CD1c-positive myeloid dendritic cell (primary cell): ENCODE results near the gene GLP2R.
A peak's percentile ranks its signal among the peaks of the same experiment; 100 is the strongest.

ENCODE experiments used
- DNase-seq: peaks from one replicate; pipeline ENCODE4 v3.0.0-alpha.2; 2016; ENCODE audit errors: extremely low spot score

GLP2R gene

DNA sequence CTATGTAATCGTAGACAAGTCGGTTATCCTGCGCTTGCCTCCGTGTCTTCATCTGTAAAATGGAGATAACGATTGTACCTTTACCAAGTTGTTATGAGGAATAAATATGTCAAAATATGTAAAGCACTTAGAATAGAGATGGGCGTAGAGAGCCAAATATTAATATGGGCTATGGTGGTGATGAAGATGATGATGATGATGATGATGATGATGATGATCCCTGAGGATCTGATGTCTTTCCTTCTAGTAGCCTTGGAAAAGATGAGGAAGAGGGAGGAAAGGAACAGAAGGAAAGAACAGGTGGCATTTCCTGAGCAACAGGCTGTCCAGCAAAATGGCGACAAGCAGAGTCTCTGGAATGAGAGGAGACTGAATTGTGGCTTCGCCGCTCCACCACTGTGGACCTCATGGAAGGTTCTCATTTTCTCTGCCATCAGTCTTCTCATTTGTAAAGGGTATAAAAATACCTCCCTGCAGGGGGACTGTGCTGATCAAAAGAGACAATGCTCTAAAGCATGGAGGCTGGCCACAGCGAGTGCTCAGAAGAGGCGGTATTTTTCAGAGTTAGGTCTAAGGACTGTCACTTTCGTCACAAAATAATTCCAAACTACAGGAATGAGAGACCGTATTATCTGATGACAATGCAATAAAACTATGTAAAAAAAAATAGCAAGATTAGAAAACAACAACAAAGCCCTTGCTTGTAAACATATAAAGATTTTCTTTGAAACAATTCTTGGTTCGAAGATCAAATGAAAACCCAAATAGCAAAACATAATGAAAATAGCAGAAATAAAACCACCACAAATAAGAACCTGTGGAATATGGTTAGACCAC is 96.5 kb downstream of the GLP2R start:
- DNase-seq: no peak

DNA sequence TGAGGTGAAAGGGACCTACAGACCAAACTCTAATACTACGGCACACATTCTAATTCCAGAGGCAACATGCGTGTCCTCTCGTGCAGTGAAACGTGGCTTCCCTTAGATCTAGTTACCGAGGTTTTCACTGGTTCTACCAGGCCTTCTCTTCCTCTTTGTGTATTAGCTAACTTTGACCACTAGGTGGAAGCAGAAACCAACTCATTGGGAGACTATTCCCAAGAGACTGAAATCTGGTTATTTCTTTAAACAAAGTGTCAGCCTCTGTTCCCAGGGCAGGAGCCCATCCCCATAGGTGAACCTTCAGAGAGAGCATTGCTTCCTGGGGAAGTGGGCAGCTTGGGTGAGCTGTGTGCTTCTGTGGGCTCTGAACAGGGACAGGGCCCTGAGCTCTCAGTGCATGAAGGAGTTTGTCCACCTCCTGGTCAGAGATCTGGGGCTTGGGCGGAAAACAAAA is 99.0 kb downstream of the GLP2R start:
- DNase-seq: peak; percentile 82

DNA sequence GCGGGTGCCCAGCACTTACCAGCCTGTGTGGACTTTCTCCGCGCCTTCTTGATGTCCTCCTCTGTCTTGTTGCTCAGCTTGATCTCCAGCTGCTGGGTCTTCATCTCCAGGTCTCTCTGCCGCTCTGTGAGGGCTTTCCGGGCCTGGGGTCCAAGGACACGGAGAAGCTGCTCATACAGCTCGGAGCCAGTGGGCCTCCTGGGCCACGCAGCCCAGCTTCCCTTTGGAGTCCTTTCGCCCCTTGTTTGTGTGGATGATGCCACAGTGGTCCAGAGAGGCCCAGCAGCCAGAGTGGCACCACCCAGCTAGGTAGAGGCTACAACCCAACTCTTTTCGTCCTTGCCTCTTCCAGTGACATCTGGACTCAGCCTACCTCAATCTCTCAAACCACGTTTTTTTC is 99.7 kb downstream of the GLP2R start:
- DNase-seq: no peak

DNA sequence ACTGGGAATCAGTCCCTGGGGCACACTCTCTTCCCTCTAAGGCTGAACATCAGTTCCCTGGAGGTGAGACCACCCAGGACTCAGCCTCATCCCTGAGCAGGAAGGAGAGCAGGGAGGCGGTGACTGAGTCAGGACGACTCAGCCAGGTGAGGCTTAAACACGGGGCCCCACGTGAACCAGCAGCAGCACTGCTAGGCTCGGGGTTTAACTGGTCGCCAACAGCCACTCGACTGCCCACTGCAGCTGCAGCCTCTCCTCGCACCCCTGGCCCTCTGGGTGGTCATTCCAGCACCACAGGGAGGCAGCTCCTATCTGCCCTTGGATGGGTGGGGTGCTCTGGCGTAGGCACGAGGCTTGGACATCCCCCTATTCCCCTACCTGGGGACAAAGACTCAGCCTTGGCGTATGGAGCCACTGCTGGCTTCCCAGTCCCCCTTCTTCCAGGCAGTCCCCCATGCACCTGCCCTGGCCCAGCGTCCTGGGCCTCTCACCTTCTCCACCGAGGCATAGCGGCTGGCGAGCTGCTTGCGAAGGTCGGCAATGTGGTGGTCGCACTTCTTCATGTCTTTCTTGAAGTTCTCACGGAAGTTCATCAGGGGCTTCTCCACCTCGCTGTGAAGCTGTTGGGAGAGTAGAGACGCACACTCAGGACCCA is 100.6 kb downstream of the GLP2R start:
- DNase-seq: no peak

DNA sequence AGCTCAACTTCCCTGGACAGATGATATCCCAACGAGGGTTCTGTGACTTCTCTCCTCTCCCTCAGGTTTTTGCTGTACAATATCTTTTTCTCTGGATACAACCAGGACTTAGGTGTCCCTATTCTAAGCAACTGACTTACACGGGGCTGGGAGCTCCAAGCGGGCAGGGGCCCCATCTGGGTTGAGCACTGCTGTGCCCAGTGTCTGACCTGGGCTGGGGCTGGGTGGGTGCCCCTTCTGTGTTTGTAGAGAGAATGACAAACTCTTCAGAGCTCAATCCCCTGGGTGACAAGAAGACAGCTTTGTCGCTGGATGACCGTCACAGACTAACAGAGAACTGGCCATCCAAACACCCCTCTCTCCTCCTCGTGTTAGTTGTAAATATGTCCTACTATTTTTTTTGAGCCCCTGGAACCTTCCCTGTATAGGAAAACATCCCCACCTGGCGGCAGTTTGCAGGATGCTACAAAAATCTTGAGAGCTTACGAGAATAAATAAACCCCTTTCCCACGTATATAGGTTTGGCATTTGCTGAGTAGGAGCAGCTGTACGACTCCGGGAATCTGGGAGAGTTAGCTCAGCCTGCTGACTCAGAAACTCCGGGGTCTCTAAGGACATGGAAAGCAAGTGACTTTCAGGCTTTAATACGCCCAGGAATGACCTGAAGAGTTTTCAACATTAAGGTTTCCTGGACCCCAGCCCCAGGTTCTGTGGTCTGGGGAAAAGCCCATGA is 103.0 kb downstream of the GLP2R start:
- DNase-seq: no peak

DNA sequence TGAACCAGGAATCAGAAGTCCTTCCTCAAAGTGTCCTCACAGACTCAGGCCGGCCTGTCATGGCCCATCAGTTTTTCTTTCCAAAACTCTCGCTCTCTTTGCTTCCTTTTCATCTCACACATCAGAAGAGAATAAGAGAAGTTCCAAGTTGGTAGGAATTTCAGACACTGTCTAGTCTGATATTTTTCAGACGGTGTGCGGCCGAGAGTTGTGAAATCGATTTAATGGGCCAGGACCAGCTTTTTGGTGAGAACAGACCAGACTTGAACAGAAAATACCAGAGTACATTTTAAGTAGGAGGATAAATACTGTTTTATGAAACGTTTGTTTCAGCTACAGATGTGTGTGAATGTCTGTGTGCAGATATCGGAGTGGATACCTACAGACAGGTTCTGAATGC is 104.1 kb downstream of the GLP2R start:
- DNase-seq: no peak

DNA sequence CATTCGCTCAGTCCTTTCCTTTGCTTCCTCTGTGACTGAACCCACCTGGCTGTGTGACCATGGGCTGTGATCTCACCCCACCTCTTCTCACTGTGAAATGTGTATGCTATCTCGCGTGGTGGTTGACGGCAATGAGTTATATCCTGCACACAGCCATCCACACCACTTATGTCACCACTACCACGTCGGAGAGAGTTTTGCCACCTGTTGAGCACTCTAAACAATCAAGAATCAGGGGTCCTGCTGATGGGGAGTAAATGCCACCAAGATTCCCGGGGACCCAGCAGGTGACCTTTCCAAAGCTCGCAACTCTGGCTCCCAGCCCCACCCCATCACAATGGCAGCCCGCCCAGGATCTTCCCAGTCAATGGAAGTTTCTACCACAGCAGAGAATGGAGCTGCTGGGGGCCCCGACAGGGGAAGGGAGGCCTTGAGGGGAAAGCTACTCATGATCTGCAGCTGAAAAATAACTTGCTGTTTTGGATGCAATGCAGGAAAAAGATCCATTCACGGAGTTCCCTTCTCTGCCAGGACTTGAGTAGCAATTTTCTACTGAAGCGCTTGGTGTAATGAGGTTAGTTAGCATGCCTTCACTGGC is 105.5 kb downstream of the GLP2R start:
- no peak for DNase-seq

DNA sequence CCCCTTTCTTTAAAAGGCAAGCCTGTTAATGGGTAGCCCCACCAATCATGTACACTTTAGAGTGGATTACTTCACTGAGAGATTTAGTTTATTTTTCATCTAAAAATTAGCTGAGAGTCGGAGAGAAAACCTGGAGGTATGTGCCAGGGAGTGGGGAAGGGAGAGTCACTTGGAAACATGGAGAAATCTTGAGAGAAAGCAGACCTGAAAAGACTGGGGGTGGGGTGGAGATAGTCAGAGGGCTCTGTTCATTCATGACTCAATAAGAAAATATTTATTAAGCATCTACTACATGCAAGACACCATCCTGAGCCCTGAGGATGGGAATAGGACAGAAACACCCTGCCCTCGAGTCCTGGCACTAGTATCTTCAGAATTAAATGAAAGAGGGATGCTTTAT is 106.8 kb downstream of the GLP2R start:
- no peak for DNase-seq

DNA sequence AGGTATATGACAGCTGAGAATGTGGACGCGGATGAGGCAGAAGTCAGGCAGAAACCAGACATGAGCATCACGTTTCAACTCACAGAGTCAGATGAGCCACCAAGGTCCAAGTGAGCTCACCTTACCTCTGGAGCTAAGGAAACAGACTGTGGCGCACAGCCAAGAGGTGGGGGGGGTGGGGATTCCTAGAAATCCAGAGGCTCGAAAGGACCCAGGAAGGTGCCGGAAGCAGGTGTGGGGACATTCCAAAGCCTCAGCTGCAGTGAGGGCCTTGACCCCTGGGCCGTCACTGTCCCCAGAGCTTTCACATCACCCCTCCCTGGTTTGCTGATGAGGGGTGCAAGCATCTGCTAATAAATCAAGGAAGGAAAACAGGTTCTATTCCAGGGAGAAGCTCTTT is 108.6 kb downstream of the GLP2R start:
- DNase-seq: no peak

DNA sequence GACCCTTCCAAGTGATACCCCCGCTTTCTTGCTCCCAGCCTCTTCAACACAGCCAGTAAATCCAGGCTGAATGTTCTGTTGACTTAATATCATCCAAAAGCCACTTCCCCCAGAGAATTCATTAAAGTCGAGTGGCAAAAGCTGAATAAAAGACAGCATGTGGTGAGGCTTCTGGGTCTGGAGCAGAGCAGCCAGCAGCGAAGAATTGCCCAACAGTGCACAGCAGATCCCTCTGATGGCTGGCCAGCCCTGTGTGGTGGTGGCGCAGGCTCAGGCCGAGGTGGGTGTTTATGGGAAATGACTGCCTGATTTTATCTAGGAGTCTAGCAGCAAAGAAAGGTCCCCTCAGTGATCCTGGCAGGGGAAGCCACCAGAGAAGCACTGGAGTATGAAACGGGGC is 109.7 kb downstream of the GLP2R start:
- no peak for DNase-seq

DNA sequence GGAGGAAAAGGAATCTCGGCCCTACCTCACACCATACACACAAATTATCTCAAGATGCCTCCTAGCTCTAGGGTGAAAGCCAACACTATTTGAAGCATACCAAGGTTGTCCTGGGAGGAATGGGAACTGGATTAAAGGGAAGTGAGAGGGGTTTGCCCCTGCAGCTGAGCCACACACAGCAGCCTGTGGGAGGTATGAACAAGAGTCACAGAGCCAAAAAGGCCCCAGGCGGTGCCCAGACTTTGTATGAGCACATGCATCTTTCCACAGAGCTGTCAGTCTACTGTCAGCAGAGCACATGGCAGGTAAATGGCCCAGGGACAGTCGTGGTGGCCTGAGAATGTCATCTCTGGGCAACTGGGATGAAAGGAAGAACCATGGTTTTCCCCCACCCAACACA is 110.4 kb downstream of the GLP2R start:
- peak; percentile 71 for DNase-seq

DNA sequence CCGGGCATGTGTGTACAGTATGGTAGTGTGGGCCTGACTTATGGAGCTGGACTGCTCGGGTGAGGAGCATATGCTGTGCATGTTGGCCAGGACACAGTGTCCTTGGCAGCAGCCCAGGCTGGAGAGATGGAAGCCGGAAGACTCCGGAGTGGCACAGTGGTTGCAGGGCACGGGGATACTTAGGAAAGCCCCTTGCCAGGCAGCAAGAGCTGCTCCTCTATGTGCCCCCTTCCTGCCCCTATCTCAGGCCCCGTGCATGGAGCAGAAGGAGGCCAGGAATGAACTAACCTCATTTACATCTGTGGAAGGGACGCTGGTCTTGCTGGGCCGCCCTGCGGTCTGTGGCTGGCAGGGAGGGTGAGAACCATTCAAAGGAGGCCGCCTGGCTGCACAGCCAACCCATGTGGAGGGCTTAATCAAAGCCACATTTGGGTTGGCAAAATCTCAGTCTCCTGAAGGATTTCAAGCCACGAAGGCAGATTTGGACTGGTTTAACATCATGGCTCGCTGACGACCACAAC is 111.6 kb downstream of the GLP2R start:
- no peak for DNase-seq

DNA sequence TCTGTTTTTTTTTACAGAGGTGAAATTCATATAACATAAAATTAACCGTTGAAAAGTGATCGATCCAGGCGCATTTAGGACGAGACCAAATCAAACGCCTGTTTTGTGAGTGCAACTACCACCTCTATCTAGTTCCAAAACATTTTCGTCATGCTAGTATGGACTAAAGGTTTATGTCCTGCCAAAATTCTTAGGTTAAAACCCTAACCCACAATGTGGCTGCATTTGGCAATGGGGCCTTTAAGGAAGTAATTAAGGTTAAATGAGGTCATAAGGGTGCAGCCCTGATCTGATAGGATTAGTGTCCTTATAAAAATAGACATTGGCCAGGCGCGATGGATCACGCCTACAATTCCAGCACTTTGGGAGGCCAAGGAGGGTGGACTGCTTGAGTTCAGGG is 112.2 kb downstream of the GLP2R start:
- DNase-seq: no peak

DNA sequence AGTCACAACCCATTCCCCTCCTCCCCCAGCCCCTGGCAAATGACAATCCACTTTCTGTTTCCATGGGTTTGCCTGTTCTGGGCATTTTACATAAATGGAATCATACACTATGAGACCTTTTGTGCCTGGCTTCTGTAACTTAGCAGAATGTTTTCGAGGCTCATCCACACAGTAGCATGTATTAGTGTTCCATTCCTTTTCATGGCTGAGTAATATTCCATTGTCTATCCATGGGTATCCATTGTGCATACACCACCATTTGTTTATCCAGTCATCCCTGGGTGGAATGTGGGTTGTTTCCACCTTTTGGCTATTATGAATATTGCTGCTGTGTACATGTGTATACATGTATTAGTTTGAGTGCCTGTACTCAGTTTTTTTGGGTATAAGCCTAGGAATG is 113.0 kb downstream of the GLP2R start:
- DNase-seq: no peak

DNA sequence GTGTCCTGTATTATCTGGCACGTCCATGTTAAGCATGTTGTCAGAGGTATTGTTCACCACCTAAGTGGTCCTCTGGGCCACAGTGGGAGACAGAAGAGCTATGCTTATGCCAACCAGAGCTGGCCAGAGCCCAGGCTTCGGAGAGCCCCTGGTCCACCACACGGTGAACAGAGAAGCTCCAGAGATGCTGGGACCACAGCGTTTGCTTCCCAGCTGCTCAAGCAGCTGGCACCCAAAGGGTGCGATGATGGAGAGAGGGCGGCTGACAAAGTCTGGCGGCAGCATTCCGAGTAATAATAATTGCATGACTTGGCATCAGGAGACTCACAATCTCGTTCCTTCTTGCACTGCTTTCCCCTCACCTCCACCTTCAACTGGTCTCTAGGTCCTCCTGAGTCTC is 115.1 kb downstream of the GLP2R start:
- DNase-seq: no peak

DNA sequence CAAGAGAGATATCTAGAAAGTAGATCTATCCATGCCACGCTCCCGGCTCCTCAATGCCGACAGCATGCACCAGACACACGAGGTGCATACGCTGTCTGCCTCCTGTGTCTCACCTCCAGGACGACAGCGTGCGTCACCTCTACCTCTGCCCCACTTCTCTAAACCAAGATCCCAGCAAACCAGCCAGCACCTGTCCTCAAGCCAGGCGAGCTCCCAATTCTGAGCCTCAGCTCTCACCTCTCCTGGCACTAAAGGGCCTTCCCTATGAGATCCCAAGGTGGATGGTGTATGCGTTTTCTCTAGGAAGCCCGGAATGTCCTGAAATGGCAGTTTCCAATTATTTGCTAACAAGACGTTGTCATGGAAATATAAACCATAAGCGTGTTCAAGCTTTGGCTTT is 115.6 kb downstream of the GLP2R start:
- no peak for DNase-seq
